ENCODE measurements around the gene MBD4. TPM values are rescaled to one million over a fixed set of nuclear protein-coding genes. Genes with fewer than 3 reads are reported as not detected.

Gene MBD4
- total and polyA plus RNA-seq, 2 experiments from 2014 or later = 33.9 to 59.3 TPM

GRCh38 chr3:129412542-129413198 lies 27.1 kb downstream of the MBD4 start:
- Histone ChIP-seq H3K27ac (ENCODE audit: low read depth) (no peak overlapping the region), H3K4me1 (ENCODE audit: insufficient read depth) (no peaks in the 10 kb centered on the region), H3K4me3 (no peak overlapping the region), H3K9me2 (ENCODE audit: insufficient read depth) (no peaks in the 10 kb centered on the region), H3K79me2 (replicated peaks; ENCODE audit: insufficient read depth) (no peaks in the 10 kb centered on the region), H4K20me1 (replicated peaks; ENCODE audit: insufficient read depth) (no peaks in the 10 kb centered on the region), H3F3A (replicated peaks; ENCODE audit: low read depth) (no peaks in the 10 kb centered on the region), H3K27me3 (ENCODE audit: insufficient read depth) (no peaks in the 10 kb centered on the region), H3K4me2 (no peak overlapping the region), H2AFZ (no peak overlapping the region), H3K36me3 (ENCODE audit: insufficient read depth) (no peaks in the 10 kb centered on the region)
- Mint-ChIP-seq H3K4me3 (no peak overlapping the region), H3K36me3 (ENCODE audit: low read depth) (no peaks in the 10 kb centered on the region), H3K4me1 (peaks cover 2% of the 10 kb centered on the region; the same call in 1 of the 3 replicates), H3K27ac (no peak overlapping the region), H3K27me3 (ENCODE audit: insufficient read depth, low read depth, poor library complexity) (peaks cover 13% of the 10 kb centered on the region), H3K9me3 (no peaks in the 10 kb centered on the region)
- TF ChIP-seq CREB1 (CRISPR knock-in tag; IDR thresholded peaks at IDR 0.05; ENCODE audit: low read depth) = no peak
- no peak for TF ChIP-seq STAT1 (IDR thresholded peaks at IDR 0.05; ENCODE audit: unreplicated experiment)
- TF ChIP-seq ZNF114 (CRISPR knock-in tag; IDR thresholded peaks at IDR 0.05) = no peak
- no peak for TF ChIP-seq POLR2AphosphoS5 (IDR thresholded peaks at IDR 0.05; ENCODE audit: low read depth)
- no peak for TF ChIP-seq CTCF (conservative IDR thresholded peaks at IDR 0.05; ENCODE audit: low read depth in 2 of 2)
- TF ChIP-seq ZNF462 (CRISPR knock-in tag; IDR thresholded peaks at IDR 0.05) = no peak
- no peak for TF ChIP-seq ZNF331 (CRISPR knock-in tag; IDR thresholded peaks at IDR 0.05; ENCODE audit: low read depth)
- TF ChIP-seq EZH2phosphoT487 (IDR thresholded peaks at IDR 0.05; ENCODE audit: unreplicated experiment) = no peak
- TF ChIP-seq ETS1 (IDR thresholded peaks at IDR 0.05) = no peak
- no peak for TF ChIP-seq JUNB (IDR thresholded peaks at IDR 0.05; ENCODE audit: unreplicated experiment)
- TF ChIP-seq EZH2 (IDR thresholded peaks at IDR 0.05; ENCODE audit: low read depth, unreplicated experiment) = no peak
- TF ChIP-seq NANOG (IDR thresholded peaks at IDR 0.05; ENCODE audit: borderline replicate concordance) = no peak
- no peak for TF ChIP-seq REST (IDR thresholded peaks at IDR 0.05; ENCODE audit: unreplicated experiment)
- DNase-seq (ENCODE audit: low spot score) (no peak), ATAC-seq (no peak)
